ENCODE results near the gene TDRD12. TPM values are rescaled to one million over a fixed set of nuclear protein-coding genes. Genes with fewer than 3 reads are reported as not detected.
"Not testable (repeated sequence)": the region's sequence is repeated elsewhere in the genome, so short reads cannot be mapped to it uniquely, and the experiment has no call there.

The TDRD12 gene
- total RNA-seq, 1 donor from 2014 or later = under 0.01 TPM

DNA sequence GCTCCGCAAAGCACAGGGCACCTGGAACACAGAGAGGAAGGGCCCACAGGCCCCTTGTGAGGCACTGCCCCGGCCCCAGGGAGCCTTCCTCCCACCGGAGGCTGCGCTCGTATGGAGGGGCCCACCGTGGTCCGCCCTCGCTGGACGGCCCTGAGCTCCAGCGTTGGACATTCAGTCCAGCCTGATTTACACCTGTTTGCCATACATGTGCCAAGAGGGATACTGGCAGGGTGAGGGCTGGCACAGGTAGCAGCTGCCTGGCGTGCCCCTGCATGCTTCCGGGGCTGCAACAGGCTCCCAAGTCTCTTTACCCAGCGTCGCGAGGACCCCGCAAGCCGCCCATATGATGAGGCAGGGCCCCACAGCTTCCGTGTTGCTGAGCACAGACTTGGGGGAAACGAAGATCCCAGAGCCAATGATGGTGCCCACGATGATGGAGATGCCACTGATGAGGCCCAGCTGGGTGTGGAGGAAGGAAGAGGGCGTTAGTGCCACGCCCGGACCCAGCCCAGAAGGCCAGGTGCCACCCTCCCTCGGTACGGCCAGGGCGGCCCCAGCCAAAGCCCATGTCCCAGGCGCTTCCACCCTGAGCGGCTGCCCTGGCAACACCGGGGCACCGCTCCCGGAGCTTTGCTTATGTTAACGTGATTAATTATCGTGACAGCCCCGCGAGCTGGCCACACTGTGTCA is 144.9 kb downstream of the TDRD12 start:
- no peak for DNase-seq (ENCODE audit: low read depth in 2 of 2)

- no peak for DNase-seq (ENCODE audit: low read depth in 2 of 2)
These were observed 145.8 kb downstream of the TDRD12 start for GRCh38 chr19:32865326-32865725.

DNA sequence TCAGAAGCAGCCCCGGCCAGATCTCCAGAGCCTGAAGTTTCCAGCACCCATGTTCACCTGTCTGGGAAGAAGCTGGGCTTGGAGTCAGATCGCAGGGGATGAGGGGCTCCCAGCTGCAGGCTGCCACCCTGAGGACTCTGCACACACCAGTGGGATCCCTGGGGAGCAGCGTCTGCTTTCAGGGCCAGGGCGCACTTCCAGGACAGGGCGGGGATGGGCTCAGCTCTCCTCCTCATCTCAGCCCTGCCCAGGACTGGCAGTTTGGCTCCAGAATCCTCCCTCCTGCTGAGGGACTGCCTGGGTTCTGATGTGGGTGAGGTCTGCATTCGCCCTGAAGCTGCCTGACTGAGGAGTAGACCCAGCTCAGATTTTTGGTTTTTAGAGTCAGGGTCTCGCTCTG is 146.5 kb downstream of the TDRD12 start:
- DNase-seq (ENCODE audit: low read depth in 2 of 2) = no peak

DNA sequence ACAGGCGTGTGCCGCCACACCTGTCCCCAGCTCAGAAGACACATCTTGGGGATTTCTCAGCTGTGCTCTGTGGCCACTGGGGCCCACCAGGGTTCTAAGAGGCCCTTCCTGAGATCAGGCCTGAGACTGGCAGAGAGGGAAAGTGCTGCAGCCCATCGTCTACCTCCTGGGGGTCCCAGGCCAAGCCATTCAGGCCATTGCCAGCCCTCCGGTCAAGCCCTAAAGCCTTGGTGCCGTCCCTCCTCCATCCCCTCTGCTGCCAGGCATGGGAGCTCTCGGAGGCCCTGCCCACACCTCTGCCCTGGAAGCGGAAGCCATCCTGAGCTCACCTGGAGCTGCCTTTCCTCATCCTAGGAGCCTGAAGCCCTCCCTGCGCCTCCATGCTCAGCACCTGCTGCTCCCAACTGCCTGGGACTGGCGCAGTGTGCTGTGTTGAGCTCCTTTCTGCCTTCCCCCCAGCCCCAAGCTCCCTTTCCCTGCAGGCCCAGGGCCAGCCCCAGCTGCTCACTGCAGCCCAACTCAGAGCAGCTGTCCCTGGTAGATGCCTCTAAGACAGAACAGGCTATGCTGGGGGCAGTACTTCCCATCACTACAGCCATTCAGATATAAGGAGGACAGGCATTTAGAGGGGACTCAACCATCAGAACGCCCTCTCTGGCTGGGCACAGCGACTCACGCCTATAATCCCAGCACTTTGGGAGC is 147.1 kb downstream of the TDRD12 start:
- DNase-seq (ENCODE audit: low read depth in 2 of 2) = no peak

GRCh38 chr19:32867436-32867835 is 147.9 kb downstream of the TDRD12 start:
- DNase-seq (ENCODE audit: low read depth in 2 of 2) = not testable (repeated sequence)

GRCh38 chr19:32868206-32868950 is 148.8 kb downstream of the TDRD12 start:
- DNase-seq (ENCODE audit: low read depth in 2 of 2) = no peak

DNA sequence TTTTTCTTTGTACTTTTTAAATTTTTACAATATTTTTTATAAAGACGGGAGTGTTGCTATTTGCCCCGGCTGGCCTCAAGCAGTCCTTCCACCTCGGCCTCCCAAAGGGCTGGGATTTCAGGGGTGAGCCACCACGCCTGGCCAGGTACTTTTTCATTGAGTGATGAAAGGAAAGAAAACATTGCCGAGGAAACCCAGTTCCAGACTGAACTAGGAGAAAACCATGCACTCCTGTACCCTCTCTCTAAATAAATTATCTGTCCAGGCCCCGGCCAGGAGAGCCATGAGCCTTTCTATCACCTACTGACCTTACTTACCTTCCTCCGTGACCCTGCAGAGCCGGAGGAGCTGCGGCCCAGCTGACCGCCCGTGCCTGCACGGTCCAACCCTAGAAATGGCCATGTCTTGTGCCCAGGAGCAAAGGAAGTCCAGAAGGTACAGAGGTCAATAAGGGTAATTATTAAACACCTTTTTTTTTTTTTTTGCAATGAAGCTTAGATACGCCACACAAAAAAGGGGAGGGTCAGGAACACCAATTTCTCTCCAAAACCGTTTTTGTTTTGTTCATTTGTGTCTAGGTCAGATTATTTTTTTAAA is 149.9 kb downstream of the TDRD12 start, which contains the start of gene SLC7A9:
SLC7A9 (minus strand) TSS at position 399 of the 597 bp plus-strand sequence. CDS start 1,233 bp downstream, outside the sequence.
- DNase-seq (ENCODE audit: low read depth in 2 of 2) = no peak

DNA sequence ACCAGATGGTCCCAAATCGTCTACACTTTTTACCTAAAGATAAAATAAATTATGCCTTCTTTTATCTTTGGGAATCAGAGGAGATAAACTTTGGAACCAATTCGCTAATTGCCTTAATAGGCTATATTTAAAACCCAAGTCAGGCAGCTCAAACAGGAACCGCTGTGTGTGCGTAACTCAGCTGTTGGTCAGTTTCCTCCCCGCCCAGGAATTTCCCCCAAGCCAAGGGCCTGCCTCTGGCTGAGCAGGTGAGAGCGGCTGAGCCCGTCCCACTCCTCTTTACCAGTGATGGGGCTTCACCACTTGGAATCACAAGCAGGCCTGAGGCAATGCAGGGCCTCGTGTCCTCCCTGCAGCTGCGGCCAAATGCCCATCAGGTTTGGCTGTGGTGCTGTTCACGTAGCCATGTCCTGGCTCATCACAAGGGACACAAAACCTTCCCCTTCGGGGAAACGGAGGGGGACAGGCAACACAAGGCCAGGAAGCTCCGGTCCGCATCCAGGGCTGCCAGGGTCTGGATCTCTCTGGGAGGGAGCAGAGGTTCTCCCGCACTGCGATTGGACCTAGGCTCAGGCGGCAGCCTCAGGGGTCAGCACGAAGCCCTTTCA is 150.5 kb downstream of the TDRD12 start:
- DNase-seq (ENCODE audit: low read depth in 2 of 2) = peak in 1 of 2 donors; percentile 19

DNA sequence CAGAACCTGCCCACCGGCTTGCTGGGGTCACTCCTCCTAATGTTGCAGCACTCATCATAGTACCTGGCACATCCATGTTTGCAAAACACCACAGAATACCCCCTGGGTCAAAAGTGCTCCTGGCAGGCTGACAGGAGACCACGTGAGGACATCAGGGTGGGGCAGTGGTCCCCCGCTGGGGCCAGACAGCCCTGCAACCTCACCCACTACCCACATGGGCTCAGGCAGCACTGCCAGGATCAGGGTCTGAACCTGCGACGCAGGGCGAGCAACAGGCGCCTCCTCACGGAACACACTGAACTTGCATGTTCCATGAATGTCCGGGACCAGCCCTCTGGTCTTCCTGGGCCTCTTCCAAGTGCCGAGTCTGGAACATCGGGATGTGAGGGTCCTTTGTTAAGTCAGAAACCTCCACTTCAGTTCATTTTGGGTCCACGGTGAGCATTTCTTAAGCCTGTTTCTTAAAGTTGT is 151.4 kb downstream of the TDRD12 start:
- no peak for DNase-seq (ENCODE audit: low read depth in 2 of 2)

- no peak for DNase-seq (ENCODE audit: low read depth in 2 of 2)
These were observed 152.8 kb downstream of the TDRD12 start for GRCh38 chr19:32872391-32872790.

GRCh38 chr19:32873247-32873959 is 153.8 kb downstream of the TDRD12 start:
- DNase-seq (ENCODE audit: low read depth in 2 of 2) = no peak

DNA sequence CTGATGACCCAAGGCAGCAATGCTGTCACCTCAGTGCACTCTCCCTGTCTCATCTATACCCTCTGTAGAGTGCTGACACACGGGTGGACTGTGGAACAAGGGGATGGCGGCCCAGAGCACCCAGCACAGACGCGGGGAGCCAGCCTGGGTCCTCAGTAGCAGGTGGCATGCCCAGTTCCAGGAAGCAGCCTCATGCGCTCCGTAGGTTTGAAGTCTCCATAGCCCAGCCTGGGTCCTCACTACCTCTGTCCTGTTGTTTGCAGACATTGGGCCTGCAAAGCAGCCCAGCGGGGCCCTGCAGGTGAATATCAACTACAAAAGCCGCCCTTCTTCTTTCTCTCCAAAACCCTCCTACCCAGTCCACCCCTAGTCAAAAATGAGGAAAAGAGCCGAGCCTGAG is 155.0 kb downstream of the TDRD12 start:
- no peak for DNase-seq (ENCODE audit: low read depth in 2 of 2)

GRCh38 chr19:32875428-32875827 is 155.9 kb downstream of the TDRD12 start:
- no peak for DNase-seq (ENCODE audit: low read depth in 2 of 2)

- no peak for DNase-seq (ENCODE audit: low read depth in 2 of 2)
These were observed 156.8 kb downstream of the TDRD12 start for GRCh38 chr19:32876236-32876918.

- DNase-seq (ENCODE audit: low read depth in 2 of 2) = no peak
These were observed 157.3 kb downstream of the TDRD12 start for GRCh38 chr19:32876919-32877285.

Other genes starting within 250 kb of the TDRD12 start
- 48.5 and 80.7 TPM in 2 replicates for gene PDCD5, start 138.6 kb upstream of the TDRD12 start, total RNA-seq
- gene ANKRD27, start 44.6 kb upstream of the TDRD12 start, total RNA-seq = 28.8 and 36.8 TPM in 2 replicates
- 0.39 and 0.89 TPM in 2 replicates for gene RGS9BP, start 43.9 kb upstream of the TDRD12 start, total RNA-seq
- 7.6 and 12.5 TPM in 2 replicates for gene NUDT19, start 27.9 kb upstream of the TDRD12 start, total RNA-seq
- under 0.01 TPM in 2 replicates for gene SLC7A9, start 150.0 kb downstream of the TDRD12 start, total RNA-seq